ENCODE data around the gene OXLD1.

OXLD1 gene

GRCh38 chr17:81701288-81702071, 35.1 kb upstream of the OXLD1 start:
- H3K27me3 ChIP-seq (replicated peaks) = no peaks in the 10 kb centered on the region
- TF ChIP-seq CTCF (IDR thresholded peaks at IDR 0.05; ENCODE audit: low read depth, low read length, missing control alignments) = peak; percentile 23
- peaks cover 63% of the 10 kb centered on the region for H3K36me3 ChIP-seq (replicated peaks)
- in situ Hi-C loops (cut with HindIII; ENCODE audit: low pct_ligation_motif_present, low sequenced_read_pairs) = no loop called here
- no peak overlapping the region for H3K27ac ChIP-seq
- no peak for DNase-seq
- peak overlapping the region; percentile 17 for H3K4me3 ChIP-seq (ENCODE audit: low read depth, low read length)

GRCh38 chr17:81700353-81701287, 34.2 kb upstream of the OXLD1 start:
- no peak for DNase-seq
- Histone ChIP-seq H3K4me3 (ENCODE audit: low read depth, low read length) (no peak overlapping the region), H3K27me3 (replicated peaks) (no peaks in the 10 kb centered on the region), H3K27ac (no peak overlapping the region), H3K36me3 (replicated peaks) (peaks cover 64% of the 10 kb centered on the region)
- no peak for TF ChIP-seq CTCF (IDR thresholded peaks at IDR 0.05; ENCODE audit: low read depth, low read length, missing control alignments)
- in situ Hi-C loops (cut with HindIII; ENCODE audit: low pct_ligation_motif_present, low sequenced_read_pairs) = no loop called here

GRCh38 chr17:81697261-81698044, 31.0 kb upstream of the OXLD1 start:
- H3K4me3 ChIP-seq (ENCODE audit: low read depth, low read length) = no peak overlapping the region
- H3K27ac ChIP-seq = no peak overlapping the region
- in situ Hi-C loops (cut with HindIII; ENCODE audit: low pct_ligation_motif_present, low sequenced_read_pairs) = no loop called here
- no peak for TF ChIP-seq CTCF (IDR thresholded peaks at IDR 0.05; ENCODE audit: low read depth, low read length, missing control alignments)
- no peaks in the 10 kb centered on the region for H3K27me3 ChIP-seq (replicated peaks)
- DNase-seq = no peak
- peaks cover 87% of the 10 kb centered on the region for H3K36me3 ChIP-seq (replicated peaks)

- in situ Hi-C loops (cut with HindIII; ENCODE audit: low pct_ligation_motif_present, low sequenced_read_pairs) = no loop called here
- DNase-seq = no peak
- TF ChIP-seq CTCF (IDR thresholded peaks at IDR 0.05; ENCODE audit: low read depth, low read length, missing control alignments) = no peak
Observed at GRCh38 chr17:81696218-81696941, 30.0 kb upstream of the OXLD1 start.

GRCh38 chr17:81695801-81696200, 29.4 kb upstream of the OXLD1 start:
- Histone ChIP-seq H3K27me3 (replicated peaks) (no peaks in the 10 kb centered on the region), H3K27ac (no peak overlapping the region), H3K4me3 (ENCODE audit: low read depth, low read length) (no peak overlapping the region), H3K36me3 (replicated peaks) (peaks cover 93% of the 10 kb centered on the region)
- TF ChIP-seq CTCF (IDR thresholded peaks at IDR 0.05; ENCODE audit: low read depth, low read length, missing control alignments) = no peak
- in situ Hi-C loops (cut with HindIII; ENCODE audit: low pct_ligation_motif_present, low sequenced_read_pairs) = no loop called here
- no peak for DNase-seq

More at GRCh38 chr17:81696218-81696941, 30.0 kb upstream of the OXLD1 start:
- no peak overlapping the region for H3K27ac ChIP-seq
- no peak overlapping the region for H3K4me3 ChIP-seq (ENCODE audit: low read depth, low read length)
- peaks cover 93% of the 10 kb centered on the region for H3K36me3 ChIP-seq (replicated peaks)
- H3K27me3 ChIP-seq (replicated peaks) = no peaks in the 10 kb centered on the region
